ENCODE results near the gene SPRR2G. TPM values are rescaled to one million over a fixed set of nuclear protein-coding genes. Genes with fewer than 3 reads are reported as not detected.
"Not testable (repeated sequence)": the region's sequence is repeated elsewhere in the genome, so short reads cannot be mapped to it uniquely, and the experiment has no call there.

SPRR2G gene
- total RNA-seq, 3 donors from 2014 or later, result not detected

DNA sequence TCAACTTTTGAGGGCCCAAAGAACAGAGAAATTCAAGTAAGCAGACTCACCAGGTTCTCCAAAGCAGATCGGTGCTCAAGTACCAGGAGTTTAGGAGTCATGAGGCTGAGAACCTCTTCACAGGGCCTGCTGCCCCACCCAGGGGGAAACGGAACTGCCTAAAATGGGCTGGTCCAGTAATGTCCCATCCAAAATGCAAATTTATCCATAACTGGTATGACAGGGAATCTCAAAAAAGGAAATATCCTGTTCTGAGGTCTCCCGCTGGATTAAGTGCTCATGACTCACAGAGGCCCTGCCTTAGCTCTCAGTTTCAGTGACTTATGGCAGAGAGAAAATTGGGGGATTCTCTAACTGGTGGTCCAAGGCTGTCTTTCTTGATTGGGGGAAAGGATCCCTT lies 9.3 kb downstream of the SPRR2G start:
- no peak for DNase-seq
- intact Hi-C loops (cut with DNase I, micrococcal nuclease), result no loop called here
- H3K4me3 ChIP-seq, result no peak overlapping the region
- no peaks in the 10 kb centered on the region for H3K9me3 ChIP-seq
- ATAC-seq, result no peak
- H3K36me3 ChIP-seq (ENCODE audit: low read depth), result no peaks in the 10 kb centered on the region
- TF ChIP-seq, protein P1, sequence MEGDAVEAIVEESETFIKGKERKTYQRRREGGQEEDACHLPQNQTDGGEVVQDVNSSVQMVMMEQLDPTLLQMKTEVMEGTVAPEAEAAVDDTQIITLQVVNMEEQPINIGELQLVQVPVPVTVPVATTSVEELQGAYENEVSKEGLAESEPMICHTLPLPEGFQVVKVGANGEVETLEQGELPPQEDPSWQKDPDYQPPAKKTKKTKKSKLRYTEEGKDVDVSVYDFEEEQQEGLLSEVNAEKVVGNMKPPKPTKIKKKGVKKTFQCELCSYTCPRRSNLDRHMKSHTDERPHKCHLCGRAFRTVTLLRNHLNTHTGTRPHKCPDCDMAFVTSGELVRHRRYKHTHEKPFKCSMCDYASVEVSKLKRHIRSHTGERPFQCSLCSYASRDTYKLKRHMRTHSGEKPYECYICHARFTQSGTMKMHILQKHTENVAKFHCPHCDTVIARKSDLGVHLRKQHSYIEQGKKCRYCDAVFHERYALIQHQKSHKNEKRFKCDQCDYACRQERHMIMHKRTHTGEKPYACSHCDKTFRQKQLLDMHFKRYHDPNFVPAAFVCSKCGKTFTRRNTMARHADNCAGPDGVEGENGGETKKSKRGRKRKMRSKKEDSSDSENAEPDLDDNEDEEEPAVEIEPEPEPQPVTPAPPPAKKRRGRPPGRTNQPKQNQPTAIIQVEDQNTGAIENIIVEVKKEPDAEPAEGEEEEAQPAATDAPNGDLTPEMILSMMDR (IDR thresholded peaks at IDR 0.05), result no peak
- no peaks in the 10 kb centered on the region for H3K4me1 ChIP-seq (ENCODE audit: low read depth)

DNA sequence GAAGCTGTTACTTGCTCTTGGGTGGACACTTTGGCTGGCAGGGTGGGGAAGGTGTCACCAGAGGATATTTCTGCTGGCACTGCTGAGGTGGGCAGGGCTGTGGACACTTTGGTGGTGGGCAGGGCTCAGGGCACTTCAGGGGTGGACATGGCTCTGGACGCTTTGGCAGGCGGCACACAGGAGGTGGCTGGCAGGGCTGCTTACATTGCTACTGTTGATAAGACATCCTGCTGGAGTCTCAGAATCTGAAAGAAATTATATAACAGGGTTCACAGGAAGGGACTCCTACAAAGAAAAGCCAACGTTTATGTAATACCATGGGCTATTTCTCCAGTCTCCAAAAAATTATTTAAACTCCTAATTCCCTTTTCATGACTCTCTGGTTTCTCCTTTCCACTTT lies 10.2 kb downstream of the SPRR2G start:
- TF ChIP-seq, protein P1 (IDR thresholded peaks at IDR 0.05), result no peak
- ATAC-seq (no peak), DNase-seq (no peak)
- no peaks in the 10 kb centered on the region for H3K9me3 ChIP-seq
- intact Hi-C loops (cut with DNase I, micrococcal nuclease), result no loop called here
- no peaks in the 10 kb centered on the region for H3K4me1 ChIP-seq (ENCODE audit: low read depth)
- H3K4me3 ChIP-seq, result no peak overlapping the region
- H3K36me3 ChIP-seq (ENCODE audit: low read depth), result no peaks in the 10 kb centered on the region

DNA sequence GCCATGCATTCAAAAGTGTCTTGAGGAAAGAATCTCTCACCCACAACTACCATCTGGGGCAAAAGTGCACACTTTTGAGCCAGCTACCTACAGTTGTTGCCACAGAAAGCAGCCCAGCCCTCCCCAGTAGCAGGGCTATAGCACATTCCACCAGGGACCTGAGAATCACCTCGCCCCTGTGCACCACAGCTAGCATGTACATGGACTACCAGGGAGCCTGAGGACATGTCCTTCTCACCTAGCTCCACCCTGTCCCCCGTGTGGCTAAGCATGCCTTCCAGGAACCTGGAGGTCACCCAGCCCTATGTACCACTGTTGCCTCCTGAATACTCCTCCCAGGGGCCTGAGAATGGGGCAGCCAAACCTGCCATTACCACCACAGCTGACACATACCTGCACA lies 16.9 kb downstream of the SPRR2G start:
- Histone ChIP-seq H3K4me1 (ENCODE audit: low read depth) (no peaks in the 10 kb centered on the region), H3K36me3 (ENCODE audit: low read depth) (no peaks in the 10 kb centered on the region), H3K9me3 (no peaks in the 10 kb centered on the region), H3K4me3 (no peak overlapping the region)
- intact Hi-C loops (cut with DNase I, micrococcal nuclease), result no loop called here
- ATAC-seq, result no peak
- no peak for DNase-seq
- TF ChIP-seq, protein P1 (IDR thresholded peaks at IDR 0.05), result no peak

DNA sequence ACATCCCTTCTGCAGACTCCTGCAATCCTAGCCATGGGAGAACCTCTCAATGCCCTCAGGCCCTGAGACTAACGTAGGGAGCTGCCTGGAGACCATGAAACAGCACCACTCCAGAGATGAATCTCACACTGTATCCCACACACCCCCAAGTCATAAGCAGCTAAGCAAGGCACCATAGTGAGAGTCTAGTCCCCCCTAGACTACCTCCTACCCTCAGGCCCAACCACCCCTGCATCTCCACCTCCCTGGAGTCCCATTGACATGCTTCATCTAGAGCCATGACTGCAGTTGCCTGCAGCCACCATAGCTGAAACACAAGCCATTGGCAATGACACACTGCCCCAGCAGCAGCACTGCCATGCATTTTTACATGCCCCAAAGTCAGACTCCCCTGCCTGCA lies 17.4 kb downstream of the SPRR2G start:
- no peaks in the 10 kb centered on the region for H3K4me1 ChIP-seq (ENCODE audit: low read depth)
- intact Hi-C loops (cut with DNase I, micrococcal nuclease), result no loop called here
- no peaks in the 10 kb centered on the region for H3K9me3 ChIP-seq
- no peak overlapping the region for H3K4me3 ChIP-seq
- no peak for ATAC-seq
- DNase-seq, result no peak
- H3K36me3 ChIP-seq (ENCODE audit: low read depth), result no peaks in the 10 kb centered on the region
- TF ChIP-seq, protein P1 (IDR thresholded peaks at IDR 0.05), result no peak

DNA sequence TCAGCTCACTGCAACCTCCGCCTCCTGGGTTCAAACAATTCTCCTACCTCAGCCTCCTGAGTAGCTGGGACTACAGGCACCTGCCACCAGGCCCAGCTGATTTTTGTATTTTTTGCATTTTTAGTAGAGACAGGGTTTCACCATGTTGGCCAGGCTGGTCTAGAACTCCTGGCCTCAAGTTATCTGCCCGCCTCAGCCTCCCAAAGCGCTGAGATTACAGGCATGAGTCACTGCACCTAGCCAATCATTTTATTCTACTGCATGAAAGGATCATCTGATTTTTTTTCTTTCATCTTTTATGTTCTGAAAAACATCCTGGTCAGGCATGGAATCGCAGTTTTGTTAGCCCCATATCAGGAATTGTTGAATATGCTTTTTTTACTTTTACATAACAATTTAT lies 22.0 kb downstream of the SPRR2G start:
- H3K4me3 ChIP-seq; H3K36me3 ChIP-seq (ENCODE audit: low read depth); DNase-seq; intact Hi-C loops (cut with DNase I, micrococcal nuclease); H3K4me1 ChIP-seq (ENCODE audit: low read depth); ATAC-seq; H3K9me3 ChIP-seq: not testable (repeated sequence)

DNA sequence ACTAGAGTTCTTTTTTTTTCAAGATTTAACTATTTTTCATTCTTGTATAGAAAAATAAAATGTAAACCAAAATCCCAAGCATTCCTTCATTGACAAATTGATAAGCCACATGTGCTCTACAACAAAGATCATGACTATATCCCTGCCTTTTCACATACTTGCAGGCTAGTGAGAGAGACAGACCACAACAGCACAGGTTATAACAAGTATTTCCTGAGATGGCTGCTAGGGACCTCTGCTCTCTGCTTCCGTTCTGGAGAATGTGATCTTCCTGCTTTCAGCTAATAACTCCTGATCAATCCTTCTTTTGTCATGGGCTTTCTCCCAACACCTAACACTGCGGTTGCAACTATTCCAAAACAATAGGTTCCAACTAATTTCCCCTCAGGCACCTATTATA lies 23.4 kb downstream of the SPRR2G start:
- H3K4me3 ChIP-seq, result no peak overlapping the region
- intact Hi-C loops (cut with DNase I, micrococcal nuclease), result no loop called here
- no peaks in the 10 kb centered on the region for H3K9me3 ChIP-seq
- DNase-seq (no peak), ATAC-seq (no peak)
- no peaks in the 10 kb centered on the region for H3K36me3 ChIP-seq (ENCODE audit: low read depth)
- no peaks in the 10 kb centered on the region for H3K4me1 ChIP-seq (ENCODE audit: low read depth)
- TF ChIP-seq, protein P1 (IDR thresholded peaks at IDR 0.05), result no peak
